HG03521 (cell line): ENCODE data around the gene HTR3B.
"Not testable (repeated sequence)": the region's sequence is repeated elsewhere in the genome, so short reads cannot be mapped to it uniquely, and the experiment has no call there.

Experiments used
- ATAC-seq: cut with Tn5 transposase; IDR thresholded peaks from one replicate; pipeline ENCODE4 v1.9.1; 2021; ENCODE audit warnings: mild to moderate bottlenecking, moderate library complexity; ENCODE audit not compliant: unreplicated experiment

Gene HTR3B, protein sequence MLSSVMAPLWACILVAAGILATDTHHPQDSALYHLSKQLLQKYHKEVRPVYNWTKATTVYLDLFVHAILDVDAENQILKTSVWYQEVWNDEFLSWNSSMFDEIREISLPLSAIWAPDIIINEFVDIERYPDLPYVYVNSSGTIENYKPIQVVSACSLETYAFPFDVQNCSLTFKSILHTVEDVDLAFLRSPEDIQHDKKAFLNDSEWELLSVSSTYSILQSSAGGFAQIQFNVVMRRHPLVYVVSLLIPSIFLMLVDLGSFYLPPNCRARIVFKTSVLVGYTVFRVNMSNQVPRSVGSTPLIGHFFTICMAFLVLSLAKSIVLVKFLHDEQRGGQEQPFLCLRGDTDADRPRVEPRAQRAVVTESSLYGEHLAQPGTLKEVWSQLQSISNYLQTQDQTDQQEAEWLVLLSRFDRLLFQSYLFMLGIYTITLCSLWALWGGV

GRCh38 chr11:113904379-113905101 lies at the start of gene HTR3B:
Gene HTR3B (plus strand): TSS chr11:113904796. CDS start chr11:113904934, 138 bp downstream.
- ATAC-seq = no peak

DNA sequence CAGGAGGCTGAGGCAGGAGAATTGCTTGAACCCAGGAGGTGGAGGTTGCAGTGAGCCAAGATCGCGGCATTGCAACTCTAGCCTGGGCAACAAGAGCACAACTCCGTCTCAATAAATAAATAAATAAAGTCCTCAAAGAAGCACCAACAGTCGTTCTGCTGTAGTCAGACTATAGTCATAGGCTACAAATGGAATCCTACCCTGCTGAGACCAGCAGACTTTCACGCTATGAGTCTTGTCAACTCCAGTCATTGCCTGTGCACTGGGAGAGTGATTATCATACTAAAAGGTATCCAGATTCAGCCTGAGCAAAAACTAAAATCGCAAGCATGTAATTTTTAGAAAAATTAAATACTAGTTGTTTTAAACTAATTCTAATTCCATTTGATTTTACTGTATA lies 48.8 kb upstream of the HTR3B start:
- ATAC-seq = no peak

- ATAC-seq = no peak
Observed at GRCh38 chr11:113856966-113857759, 47.4 kb upstream of the HTR3B start.

- ATAC-seq = no peak
Observed at GRCh38 chr11:113859665-113860064, 44.9 kb upstream of the HTR3B start.

GRCh38 chr11:113862435-113862834 lies 42.2 kb upstream of the HTR3B start:
- ATAC-seq = no peak

- ATAC-seq = no peak
Observed at GRCh38 chr11:113864410-113864809, 40.2 kb upstream of the HTR3B start.

GRCh38 chr11:113865873-113866272 lies 38.7 kb upstream of the HTR3B start:
- ATAC-seq = no peak

GRCh38 chr11:113867843-113868503 lies 36.6 kb upstream of the HTR3B start:
- ATAC-seq = no peak

- ATAC-seq = no peak
Observed at GRCh38 chr11:113871336-113871735, 33.3 kb upstream of the HTR3B start.

DNA sequence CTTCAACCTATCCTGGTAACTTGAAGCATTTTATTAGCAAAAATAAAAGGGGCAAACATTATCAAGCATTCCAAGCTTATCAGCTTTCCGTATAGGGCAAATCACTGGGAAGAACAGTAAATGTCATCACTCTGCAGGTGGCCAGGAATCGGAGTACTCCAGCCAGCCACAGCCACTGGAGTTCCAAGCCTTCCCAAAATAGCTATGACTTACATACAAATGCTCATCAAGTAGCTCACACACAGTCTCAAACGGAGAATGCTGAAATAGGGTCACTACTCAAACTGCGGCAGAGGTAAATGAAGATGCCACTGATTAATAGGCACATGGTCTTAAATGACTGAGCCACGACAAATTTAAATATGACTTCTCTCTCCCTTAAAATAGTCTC lies 31.4 kb upstream of the HTR3B start:
- no peak for ATAC-seq

- no peak for ATAC-seq
Observed at GRCh38 chr11:113874096-113874495, 30.5 kb upstream of the HTR3B start.

- ATAC-seq = no peak
Observed at GRCh38 chr11:113874581-113875233, 29.9 kb upstream of the HTR3B start.

DNA sequence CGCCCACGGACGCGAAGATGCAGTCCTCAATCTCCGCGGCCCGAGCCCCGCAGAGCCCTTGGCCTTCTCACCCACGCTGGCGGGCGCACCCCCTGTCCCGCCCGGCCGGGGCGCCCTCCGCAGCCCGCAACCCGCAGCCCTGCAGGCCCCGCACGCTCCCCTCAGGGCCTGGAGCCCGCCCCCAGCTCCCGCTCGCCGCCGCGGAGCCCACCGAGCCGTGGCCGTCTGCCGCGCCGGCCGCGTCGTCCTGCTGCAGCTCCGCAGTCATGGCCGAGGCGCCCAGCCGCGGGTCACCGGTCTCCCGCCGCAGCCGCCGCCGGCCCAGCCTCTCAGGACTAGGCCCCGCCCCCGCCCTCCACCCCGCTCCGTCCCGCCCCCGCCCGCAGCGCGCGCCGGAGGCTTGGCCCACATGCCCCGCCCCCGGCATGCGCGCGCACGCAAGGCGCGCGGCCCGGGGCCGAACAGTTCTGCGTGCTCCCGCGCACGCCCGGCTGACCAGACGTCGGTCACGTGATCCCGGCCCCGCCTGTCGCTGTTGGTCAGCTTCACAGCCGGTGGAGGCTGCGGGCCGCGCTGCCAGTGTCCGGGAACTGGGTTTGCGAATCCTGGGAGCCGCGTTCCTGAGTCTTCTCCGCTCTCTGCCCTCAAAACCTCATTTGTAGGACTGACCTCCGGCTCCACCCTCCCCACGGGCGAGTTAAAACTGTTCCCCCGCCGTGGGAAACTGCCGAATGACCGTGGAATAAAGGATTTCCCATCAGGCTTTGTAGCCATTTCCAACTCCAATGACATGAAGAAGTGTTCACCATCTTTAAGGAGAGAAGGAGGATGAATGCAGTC lies 29.1 kb upstream of the HTR3B start, which contains the start of gene USP28:
Gene USP28 (minus strand): TSS at position 339 of the 840 bp plus-strand sequence. CDS start 71 bp downstream, at position 268.
- peak; percentile 83 for ATAC-seq

- no peak for ATAC-seq
Observed at GRCh38 chr11:113876074-113876797, 28.4 kb upstream of the HTR3B start.

- no peak for ATAC-seq
Observed at GRCh38 chr11:113876798-113877669, 27.6 kb upstream of the HTR3B start.

- ATAC-seq = no peak
Observed at GRCh38 chr11:113877670-113878055, 26.9 kb upstream of the HTR3B start.

- ATAC-seq = not testable (repeated sequence)
Observed at GRCh38 chr11:113879446-113879845, 25.1 kb upstream of the HTR3B start.

DNA sequence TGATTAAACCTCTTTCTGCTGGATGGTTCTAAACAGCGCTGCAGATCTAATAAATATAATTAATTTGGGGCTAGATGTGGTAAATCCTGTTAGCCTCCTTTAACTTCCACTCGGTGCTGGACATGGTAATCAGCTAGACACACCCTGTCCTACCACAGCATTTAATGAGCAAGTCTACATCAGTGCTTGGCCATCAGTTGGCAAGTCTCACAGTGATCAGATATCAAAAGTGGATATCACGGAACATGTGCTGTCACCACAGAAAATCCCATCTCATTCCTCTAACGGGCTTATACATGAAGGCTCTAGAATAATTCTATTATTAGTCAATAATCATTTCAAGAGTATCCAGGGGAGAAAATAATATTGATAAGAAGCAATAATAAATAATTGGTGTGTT lies 23.6 kb upstream of the HTR3B start:
- ATAC-seq = no peak
